Transverse colon (tissue), 4 donors: ENCODE data around the gene ZNF488.

ENCODE experiments used
- POLR2A ChIP-seq: fragments of 450-650 bp; IDR thresholded peaks from one replicate; pipeline ENCODE4 v1.6.1; 2016; ENCODE audit warnings: antibody characterized with exemption, mild to moderate bottlenecking, moderate library complexity
- POLR2AphosphoS5 ChIP-seq, 3 donors: sonication (generic); formaldehyde crosslinking; IDR thresholded peaks; one replicate each; pipeline ENCODE4 v1.6.1; 2016; ENCODE audit warnings: antibody characterized with exemption in 3 of 3
- TF ChIP-seq, protein P1 (sequence below), 5 experiments: fragments of 200-600 bp in 3 of 5; fragments of 450-650 bp in 2 of 5; sonication (generic) in 3 of 5; IDR thresholded peaks; 1 replicate in 2 of 5; 2 replicates in 3 of 5; pipeline ENCODE4 v1.5.1; 2016 to 2017; ENCODE audit warnings: antibody characterized with exemption in 5 of 5, inconsistent platforms in 3 of 5, mild to moderate bottlenecking in 2 of 5, moderate library complexity in 1 of 5

DNA sequence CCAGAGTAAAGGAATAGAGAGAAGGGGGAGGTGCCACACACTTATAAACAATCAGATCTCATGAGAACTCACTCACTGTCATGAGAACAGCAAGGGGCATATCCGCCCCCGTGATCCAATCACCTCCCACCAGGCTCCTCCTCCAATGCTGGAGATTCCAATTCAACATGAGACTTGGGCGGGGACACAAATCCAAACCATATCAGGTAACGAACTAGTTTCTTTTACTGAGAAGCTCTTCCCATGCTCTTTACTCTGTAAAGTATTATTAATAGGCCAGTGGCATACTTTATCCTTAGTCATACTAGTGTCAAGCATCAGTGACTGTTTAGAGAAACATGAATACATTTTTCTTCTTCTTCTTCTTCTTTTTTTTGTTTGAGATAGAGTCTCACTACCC lies 39.4 kb upstream of the ZNF488 start:
- TF ChIP-seq, protein P1, sequence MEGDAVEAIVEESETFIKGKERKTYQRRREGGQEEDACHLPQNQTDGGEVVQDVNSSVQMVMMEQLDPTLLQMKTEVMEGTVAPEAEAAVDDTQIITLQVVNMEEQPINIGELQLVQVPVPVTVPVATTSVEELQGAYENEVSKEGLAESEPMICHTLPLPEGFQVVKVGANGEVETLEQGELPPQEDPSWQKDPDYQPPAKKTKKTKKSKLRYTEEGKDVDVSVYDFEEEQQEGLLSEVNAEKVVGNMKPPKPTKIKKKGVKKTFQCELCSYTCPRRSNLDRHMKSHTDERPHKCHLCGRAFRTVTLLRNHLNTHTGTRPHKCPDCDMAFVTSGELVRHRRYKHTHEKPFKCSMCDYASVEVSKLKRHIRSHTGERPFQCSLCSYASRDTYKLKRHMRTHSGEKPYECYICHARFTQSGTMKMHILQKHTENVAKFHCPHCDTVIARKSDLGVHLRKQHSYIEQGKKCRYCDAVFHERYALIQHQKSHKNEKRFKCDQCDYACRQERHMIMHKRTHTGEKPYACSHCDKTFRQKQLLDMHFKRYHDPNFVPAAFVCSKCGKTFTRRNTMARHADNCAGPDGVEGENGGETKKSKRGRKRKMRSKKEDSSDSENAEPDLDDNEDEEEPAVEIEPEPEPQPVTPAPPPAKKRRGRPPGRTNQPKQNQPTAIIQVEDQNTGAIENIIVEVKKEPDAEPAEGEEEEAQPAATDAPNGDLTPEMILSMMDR (IDR thresholded peaks at IDR 0.05), result no peak
- TF ChIP-seq POLR2A, result no peak
- TF ChIP-seq POLR2AphosphoS5 (IDR thresholded peaks at IDR 0.05), result no peak
